NCI-H2196 treated with DMSO at 0.1 percent for 48 hours (cell line): ENCODE measurements around the gene PC.
"Not testable (repeated sequence)": the region's sequence is repeated elsewhere in the genome, so short reads cannot be mapped to it uniquely, and the experiment has no call there.

Source experiments
- DNase-seq: peaks from one replicate; lab custom pipeline; 2025; ENCODE audit not compliant: unreplicated experiment; lab: John Stamatoyannopoulos, UW

PC gene

GRCh38 chr11:66800720-66801428 is 157.3 kb downstream of the PC start:
- no peak for DNase-seq

- not testable (repeated sequence) for DNase-seq
Observed at GRCh38 chr11:66799815-66800214, 158.4 kb downstream of the PC start.
